ENCODE measurements around the gene TEDC2.
A peak's percentile ranks its signal among the peaks of the same experiment; 100 is the strongest.

The TEDC2 gene

GRCh38 chr16:2465653-2466415 is 5.9 kb downstream of the TEDC2 start:
- DNase-seq (ENCODE audit: low read depth in 2 of 2, low spot score in 1 of 2), result no peak

- DNase-seq (ENCODE audit: low read depth in 2 of 2, low spot score in 1 of 2), result no peak
Measured at GRCh38 chr16:2466667-2467527, 7.0 kb downstream of the TEDC2 start.

GRCh38 chr16:2467528-2468232 is 7.8 kb downstream of the TEDC2 start:
- DNase-seq (ENCODE audit: low read depth in 2 of 2, low spot score in 1 of 2), result no peak

- no peak for DNase-seq (ENCODE audit: low read depth in 2 of 2, low spot score in 1 of 2)
Measured at GRCh38 chr16:2468233-2468724, 8.4 kb downstream of the TEDC2 start.

- no peak for DNase-seq (ENCODE audit: low read depth in 2 of 2, low spot score in 1 of 2)
Measured at GRCh38 chr16:2468725-2469398, 9.0 kb downstream of the TEDC2 start.

GRCh38 chr16:2469399-2470233 is 9.7 kb downstream of the TEDC2 start:
- no peak for DNase-seq (ENCODE audit: low read depth in 2 of 2, low spot score in 1 of 2)

- no peak for DNase-seq (ENCODE audit: low read depth in 2 of 2, low spot score in 1 of 2)
Measured at GRCh38 chr16:2470234-2470601, 10.3 kb downstream of the TEDC2 start.

GRCh38 chr16:2470603-2471015 is 10.7 kb downstream of the TEDC2 start:
- no peak for DNase-seq (ENCODE audit: low read depth in 2 of 2, low spot score in 1 of 2)

- no peak for DNase-seq (ENCODE audit: low read depth in 2 of 2, low spot score in 1 of 2)
Measured at GRCh38 chr16:2471016-2471652, 11.2 kb downstream of the TEDC2 start, which contains the start of gene NTN3. Gene NTN3, plus strand, starts transcription at chr16:2471297. Its CDS starts 405 bp downstream, at chr16:2471702.

- no peak for DNase-seq (ENCODE audit: low read depth in 2 of 2, low spot score in 1 of 2)
Measured at GRCh38 chr16:2471653-2472487, 12.0 kb downstream of the TEDC2 start.

GRCh38 chr16:2472488-2472864 is 12.6 kb downstream of the TEDC2 start:
- DNase-seq (ENCODE audit: low read depth in 2 of 2, low spot score in 1 of 2), result no peak

GRCh38 chr16:2472885-2473445 is 13.1 kb downstream of the TEDC2 start:
- no peak for DNase-seq (ENCODE audit: low read depth in 2 of 2, low spot score in 1 of 2)

GRCh38 chr16:2473446-2473926 is 13.6 kb downstream of the TEDC2 start:
- no peak for DNase-seq (ENCODE audit: low read depth in 2 of 2, low spot score in 1 of 2)

- DNase-seq (ENCODE audit: low read depth in 2 of 2, low spot score in 1 of 2), result peak; percentile 18 to 34
Measured at GRCh38 chr16:2473999-2474876, 14.3 kb downstream of the TEDC2 start.

- peak; percentile 44 to 65 for DNase-seq (ENCODE audit: low read depth in 2 of 2, low spot score in 1 of 2)
Measured at GRCh38 chr16:2474877-2475412, 15.0 kb downstream of the TEDC2 start, which contains the start of gene TBC1D24. Gene TBC1D24, plus strand, starts transcription at chr16:2475127. Its CDS starts 21,022 bp downstream, at chr16:2496149.

GRCh38 chr16:2475413-2476344 is 15.8 kb downstream of the TEDC2 start:
- no peak for DNase-seq (ENCODE audit: low read depth in 2 of 2, low spot score in 1 of 2)
